SK-MEL-5 (cell line): ENCODE measurements around the gene CSTF3. TPM values are rescaled to one million over a fixed set of nuclear protein-coding genes. Genes with fewer than 3 reads are reported as not detected.
"Not testable (repeated sequence)": the region's sequence is repeated elsewhere in the genome, so short reads cannot be mapped to it uniquely, and the experiment has no call there.

ENCODE experiments used
- DNase-seq: peaks from one replicate; pipeline ENCODE4 v3.0.0-alpha.2; 2016; ENCODE audit warnings: low read depth, low spot score
- in situ Hi-C: cut with HindIII; loops from 2 replicates; pipeline ENCODE4 v1.10.0; 2016; ENCODE audit warnings: low sequenced_read_pairs, high pct_unique_total_duplicates, low pct_unique_long_range_greater_than_20kb
- total RNA-seq: library from RNA; depleted of rRNA; stranded (reverse); fragments of >200 nt; shearing (Covaris generic); gene quantifications from 2 replicates; pipeline ENCODE4 v1.2.3, GENCODE V29; 2014

Gene CSTF3
- total RNA-seq, 1 experiment from 2014 or later, result 18.8 TPM

DNA sequence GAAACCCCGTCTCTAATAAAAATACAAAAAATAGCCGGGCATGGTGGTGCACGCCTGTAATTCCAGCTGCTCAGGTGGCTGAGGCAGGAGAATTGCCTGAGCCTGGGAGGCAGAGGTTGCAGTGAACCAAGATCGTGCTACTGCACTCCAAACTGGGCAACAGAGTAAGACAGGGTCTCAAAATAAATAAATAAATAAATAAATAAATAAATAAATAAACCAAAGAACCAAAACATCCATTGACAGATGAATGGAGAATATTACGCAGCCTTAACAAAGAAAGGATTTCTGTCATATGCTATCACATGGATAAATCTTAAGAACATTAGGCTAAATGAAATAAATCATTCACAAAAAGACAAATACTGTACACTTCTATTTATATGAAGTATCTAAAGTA is 11.1 kb upstream of the CSTF3 start:
- in situ Hi-C loops, result no loop called here
- DNase-seq, result no peak

- no peak for DNase-seq
- in situ Hi-C loops, result no loop called here
Measured at GRCh38 chr11:33171251-33171650, 10.0 kb upstream of the CSTF3 start.

DNA sequence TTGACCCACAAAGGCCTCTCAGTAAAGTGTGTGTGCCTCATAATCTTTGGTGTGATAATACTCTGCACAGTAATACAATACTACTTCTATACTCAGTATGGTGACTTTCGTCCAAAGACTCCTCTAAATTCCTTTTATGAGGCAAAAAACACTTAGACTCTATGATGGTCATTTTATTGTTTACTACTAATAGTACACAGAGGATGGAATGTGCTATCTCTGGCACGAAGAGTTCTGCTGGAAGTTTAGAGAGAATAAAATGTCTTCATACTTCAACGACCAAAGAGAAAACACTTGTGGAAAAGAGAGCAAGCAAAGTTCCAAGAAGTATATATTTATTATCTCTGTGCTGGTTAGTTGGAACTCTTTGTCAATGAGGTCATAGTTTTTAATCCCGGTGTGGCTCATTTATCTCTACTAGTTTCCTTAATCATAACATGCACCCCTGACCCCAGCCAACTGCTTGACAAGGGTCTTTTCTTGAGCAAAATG is 7.5 kb upstream of the CSTF3 start:
- peak; percentile 81 for DNase-seq
- in situ Hi-C loops, result no loop called here

GRCh38 chr11:33162831-33163230 is 1.6 kb upstream of the CSTF3 start:
- in situ Hi-C loops, result no loop called here
- DNase-seq, result no peak

DNA sequence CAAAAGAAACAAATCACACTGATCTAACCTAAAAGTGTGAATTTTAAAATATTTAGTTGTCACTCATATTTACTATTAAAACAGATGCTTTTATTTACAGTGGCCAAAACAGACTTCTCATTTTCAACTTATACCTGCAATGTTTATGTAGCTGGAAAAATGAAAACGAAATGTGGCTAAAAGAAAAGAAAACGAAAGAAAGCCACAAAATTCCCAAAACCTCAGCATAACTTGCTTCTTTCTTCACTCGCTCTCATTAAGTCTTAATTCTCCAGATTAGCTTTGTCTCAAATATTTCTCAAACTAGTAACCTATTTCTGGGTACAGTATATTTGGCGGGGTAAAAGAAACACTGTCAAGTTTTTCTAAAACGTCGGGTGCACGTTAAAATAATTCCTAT is 693 bp downstream of the CSTF3 start:
- no peak for DNase-seq
- in situ Hi-C loops, result no loop called here

- DNase-seq, result peak; percentile 47
- in situ Hi-C loops, result no loop called here
Measured at GRCh38 chr11:33160136-33160535, 1.1 kb downstream of the CSTF3 start.

- in situ Hi-C loops, DNase-seq: not testable (repeated sequence)
Measured at GRCh38 chr11:33159378-33159867, 1.9 kb downstream of the CSTF3 start.

- in situ Hi-C loops, result no loop called here
- DNase-seq, result no peak
Measured at GRCh38 chr11:33158596-33159275, 2.5 kb downstream of the CSTF3 start.

DNA sequence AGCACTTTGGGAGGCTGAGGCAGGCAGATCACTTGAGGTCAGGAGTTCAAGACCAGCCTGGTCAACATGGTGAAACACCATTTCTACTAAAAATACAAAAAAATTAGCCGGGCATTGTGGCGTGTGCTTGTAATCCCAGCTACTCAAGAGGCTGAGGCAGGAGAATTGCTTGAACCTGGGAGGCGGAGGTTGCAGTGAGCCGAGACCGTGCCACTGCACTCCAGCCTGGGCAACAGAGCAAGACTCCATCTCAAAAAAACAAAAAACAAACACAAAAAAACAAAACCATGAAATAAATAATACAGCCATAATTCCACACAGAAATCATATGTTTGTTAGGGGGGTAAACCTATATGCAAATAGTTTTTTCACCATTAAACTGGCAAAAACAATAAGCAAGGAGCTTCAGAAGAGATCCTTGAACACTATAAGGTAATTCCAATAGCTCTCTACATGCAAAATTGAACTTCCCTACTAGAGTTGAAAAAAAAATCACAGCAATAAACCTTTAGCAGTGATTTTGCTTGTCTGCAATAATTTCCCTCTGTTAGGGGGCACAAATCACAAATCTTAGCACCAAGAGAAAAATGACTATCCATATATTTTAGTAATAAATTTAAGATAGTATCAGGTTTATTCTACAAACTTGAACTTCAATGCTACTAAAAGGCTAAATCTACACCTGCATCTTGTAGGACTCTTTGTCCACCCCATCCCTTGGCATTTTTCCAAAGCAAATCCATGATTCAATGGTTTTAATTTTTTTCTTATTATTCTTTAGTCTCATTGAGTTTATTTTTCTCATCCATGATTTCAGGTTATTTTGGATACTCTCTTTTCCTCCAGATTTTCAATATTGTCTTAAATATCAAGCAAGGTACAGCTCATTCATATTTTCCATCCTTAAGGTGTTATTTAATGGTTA is 3.9 kb downstream of the CSTF3 start:
- no peak for DNase-seq
- in situ Hi-C loops, result no loop called here

GRCh38 chr11:33151399-33151798 is 9.9 kb downstream of the CSTF3 start:
- DNase-seq, result no peak
- in situ Hi-C loops, result no loop called here

GRCh38 chr11:33147559-33147958 is 13.7 kb downstream of the CSTF3 start:
- DNase-seq, result no peak

GRCh38 chr11:33135768-33136443 is 25.4 kb downstream of the CSTF3 start:
- in situ Hi-C loops, result no loop called here

More at GRCh38 chr11:33147559-33147958, 13.7 kb downstream of the CSTF3 start:
- in situ Hi-C loops, result no loop called here

DNA sequence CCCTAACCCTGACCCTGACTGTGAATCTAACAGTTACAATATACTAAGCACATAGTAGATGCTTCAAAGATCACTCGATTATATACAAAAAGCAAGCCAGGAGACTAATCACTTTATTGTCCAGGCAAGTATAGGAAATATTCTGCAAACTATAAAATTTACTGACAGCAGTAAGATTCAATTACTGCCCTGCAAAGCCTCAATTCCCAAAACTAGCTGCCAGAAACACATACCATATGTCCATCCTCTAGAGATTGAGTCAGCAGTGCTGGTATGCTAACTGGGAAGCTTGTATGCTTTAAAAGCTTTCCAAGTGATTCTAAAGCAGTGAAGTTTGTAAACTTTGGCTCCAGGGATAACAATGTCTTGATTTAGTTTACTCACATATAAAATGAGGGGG is 26.1 kb downstream of the CSTF3 start:
- DNase-seq, result no peak
- in situ Hi-C loops, result no loop called here

More at GRCh38 chr11:33135768-33136443, 25.4 kb downstream of the CSTF3 start:
- no peak for DNase-seq

GRCh38 chr11:33134276-33134675 is 27.0 kb downstream of the CSTF3 start:
- DNase-seq, result no peak
- in situ Hi-C loops, result no loop called here

DNA sequence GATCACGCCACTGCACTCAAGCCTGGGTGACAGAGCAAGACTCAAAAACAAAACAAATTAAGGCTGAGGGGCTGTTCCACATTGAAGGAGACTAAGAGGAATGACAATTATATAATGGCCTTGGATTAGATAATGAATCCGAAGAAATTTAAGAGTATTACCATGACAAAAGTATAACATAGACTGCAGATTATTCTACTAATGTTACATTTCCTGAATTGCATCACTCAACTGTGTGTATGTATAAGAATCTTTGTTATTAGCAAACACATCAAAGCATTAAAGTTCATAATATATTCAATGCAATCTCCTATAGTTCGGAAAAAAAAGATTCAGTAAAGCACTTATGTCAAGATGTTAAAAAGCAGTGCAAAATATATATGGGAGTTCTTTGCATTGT is 27.5 kb downstream of the CSTF3 start:
- no peak for DNase-seq
- in situ Hi-C loops, result no loop called here

GRCh38 chr11:33132510-33132909 is 28.8 kb downstream of the CSTF3 start:
- in situ Hi-C loops, result no loop called here
- no peak for DNase-seq

GRCh38 chr11:33128739-33129138 is 32.5 kb downstream of the CSTF3 start:
- in situ Hi-C loops, result no loop called here

GRCh38 chr11:33125611-33126010 is 35.7 kb downstream of the CSTF3 start:
- in situ Hi-C loops, result no loop called here
- DNase-seq, result no peak

More at GRCh38 chr11:33128739-33129138, 32.5 kb downstream of the CSTF3 start:
- no peak for DNase-seq
